Testis (tissue), 2 donors: ENCODE results near the gene PLCD1.

ENCODE experiments used
- POLR2A ChIP-seq: fragments of 450-650 bp; IDR thresholded peaks from one replicate; pipeline ENCODE4 v1.6.1; 2017; ENCODE audit warnings: antibody characterized with exemption, mild to moderate bottlenecking, moderate library complexity
- TF ChIP-seq, protein P1 (sequence below), 3 experiments: fragments of 450-650 bp in 2 of 3; fragments of 200-600 bp in 1 of 3; sonication (generic) in 1 of 3; IDR thresholded peaks; one replicate each; pipeline ENCODE4 v1.5.1; 2016 to 2019; ENCODE audit warnings: antibody characterized with exemption in 3 of 3, mild to moderate bottlenecking in 2 of 3, moderate library complexity in 1 of 3

DNA sequence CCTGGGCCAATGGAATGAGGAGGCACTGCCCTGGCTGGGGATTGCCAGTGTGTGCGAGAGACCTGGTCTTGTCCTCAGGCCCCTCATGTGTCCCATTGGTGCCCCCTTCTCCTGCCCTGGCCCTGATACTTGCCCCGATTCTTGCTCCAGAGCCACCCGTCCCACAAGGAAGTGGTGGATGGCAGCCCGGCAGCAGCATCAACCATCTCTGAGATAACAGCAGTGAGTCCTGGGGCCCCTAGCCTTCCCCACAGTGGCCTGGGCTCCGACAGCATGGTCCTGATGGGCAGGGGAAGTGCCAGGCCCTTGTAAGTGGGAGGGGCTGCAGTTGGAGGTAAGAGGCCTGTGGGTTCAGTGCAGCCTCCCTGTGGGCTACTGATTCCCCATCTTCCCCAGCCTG, 23.4 kb downstream of the PLCD1 start:
- no peak for TF ChIP-seq POLR2A
- TF ChIP-seq, protein P1, sequence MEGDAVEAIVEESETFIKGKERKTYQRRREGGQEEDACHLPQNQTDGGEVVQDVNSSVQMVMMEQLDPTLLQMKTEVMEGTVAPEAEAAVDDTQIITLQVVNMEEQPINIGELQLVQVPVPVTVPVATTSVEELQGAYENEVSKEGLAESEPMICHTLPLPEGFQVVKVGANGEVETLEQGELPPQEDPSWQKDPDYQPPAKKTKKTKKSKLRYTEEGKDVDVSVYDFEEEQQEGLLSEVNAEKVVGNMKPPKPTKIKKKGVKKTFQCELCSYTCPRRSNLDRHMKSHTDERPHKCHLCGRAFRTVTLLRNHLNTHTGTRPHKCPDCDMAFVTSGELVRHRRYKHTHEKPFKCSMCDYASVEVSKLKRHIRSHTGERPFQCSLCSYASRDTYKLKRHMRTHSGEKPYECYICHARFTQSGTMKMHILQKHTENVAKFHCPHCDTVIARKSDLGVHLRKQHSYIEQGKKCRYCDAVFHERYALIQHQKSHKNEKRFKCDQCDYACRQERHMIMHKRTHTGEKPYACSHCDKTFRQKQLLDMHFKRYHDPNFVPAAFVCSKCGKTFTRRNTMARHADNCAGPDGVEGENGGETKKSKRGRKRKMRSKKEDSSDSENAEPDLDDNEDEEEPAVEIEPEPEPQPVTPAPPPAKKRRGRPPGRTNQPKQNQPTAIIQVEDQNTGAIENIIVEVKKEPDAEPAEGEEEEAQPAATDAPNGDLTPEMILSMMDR (IDR thresholded peaks at IDR 0.05), result no peak
